HG03565 (cell line): ENCODE results near the gene TEF.

ENCODE experiments used
- ATAC-seq: cut with Tn5 transposase; IDR thresholded peaks from one replicate; pipeline ENCODE4 v1.9.1; 2021; ENCODE audit warnings: mild to moderate bottlenecking, moderate library complexity; ENCODE audit not compliant: unreplicated experiment

The TEF gene

GRCh38 chr22:41381329-41382097 is at the start of gene TEF:
TEF (plus strand) TSS chr22:41381942; CDS start chr22:41382045, 103 bp downstream.
- ATAC-seq, result peak; percentile 77

GRCh38 chr22:41332217-41332939 is 49.4 kb upstream of the TEF start:
- no peak for ATAC-seq

GRCh38 chr22:41333806-41334205 is 47.9 kb upstream of the TEF start:
- ATAC-seq, result no peak

- ATAC-seq, result no peak
Measured at GRCh38 chr22:41334215-41334614, 47.5 kb upstream of the TEF start.

GRCh38 chr22:41334951-41335635 is 46.6 kb upstream of the TEF start:
- no peak for ATAC-seq

- no peak for ATAC-seq
Measured at GRCh38 chr22:41338614-41339212, 43.0 kb upstream of the TEF start.

GRCh38 chr22:41339823-41340222 is 41.9 kb upstream of the TEF start:
- ATAC-seq, result no peak

GRCh38 chr22:41340357-41340756 is 41.4 kb upstream of the TEF start:
- ATAC-seq, result no peak

GRCh38 chr22:41341012-41341411 is 40.7 kb upstream of the TEF start:
- ATAC-seq, result no peak

GRCh38 chr22:41341990-41342389 is 39.8 kb upstream of the TEF start:
- ATAC-seq, result no peak

- ATAC-seq, result no peak
Measured at GRCh38 chr22:41343300-41343699, 38.4 kb upstream of the TEF start.

- no peak for ATAC-seq
Measured at GRCh38 chr22:41343717-41344116, 38.0 kb upstream of the TEF start.

- no peak for ATAC-seq
Measured at GRCh38 chr22:41344189-41344788, 37.5 kb upstream of the TEF start.

GRCh38 chr22:41345807-41346335 is 35.9 kb upstream of the TEF start:
- ATAC-seq, result no peak

GRCh38 chr22:41347066-41347859 is 34.5 kb upstream of the TEF start:
- ATAC-seq, result no peak

GRCh38 chr22:41348964-41349484 is 32.7 kb upstream of the TEF start:
- no peak for ATAC-seq

GRCh38 chr22:41350087-41350486 is 31.7 kb upstream of the TEF start:
- no peak for ATAC-seq

- ATAC-seq, result no peak
Measured at GRCh38 chr22:41351011-41351410, 30.7 kb upstream of the TEF start.

- no peak for ATAC-seq
Measured at GRCh38 chr22:41352058-41352457, 29.7 kb upstream of the TEF start.
